ENCODE measurements around the gene ZFYVE21. TPM values are rescaled to one million over a fixed set of nuclear protein-coding genes. Genes with fewer than 3 reads are reported as not detected.
"Not testable (repeated sequence)": the region's sequence is repeated elsewhere in the genome, so short reads cannot be mapped to it uniquely, and the experiment has no call there.

The ZFYVE21 gene
- total RNA-seq, 6 experiments from 2014 or later, result 20.9 to 35.2 (median 27.6) TPM

DNA sequence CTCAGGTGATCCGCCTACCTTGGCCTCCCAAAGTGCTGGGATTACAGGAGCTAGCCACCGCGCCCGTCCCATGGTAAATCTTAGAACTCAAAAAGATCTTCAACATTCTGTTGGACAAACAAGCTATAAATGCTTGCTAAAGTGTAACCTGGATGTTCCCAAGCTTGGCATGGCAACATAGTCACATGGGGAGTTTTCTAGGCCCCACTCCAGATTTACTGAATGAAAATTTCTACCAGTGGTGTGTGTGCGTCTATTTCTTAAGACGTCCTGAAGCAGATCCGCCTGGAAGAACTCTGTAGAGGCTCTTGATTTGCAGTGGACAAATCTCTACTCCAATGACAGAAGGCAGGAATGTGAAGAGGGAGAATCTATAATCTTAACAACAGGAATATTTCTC is 59.9 kb downstream of the ZFYVE21 start:
- H3K27ac ChIP-seq, result no peak overlapping the region
- H3K4me1 ChIP-seq, result no peaks in the 10 kb centered on the region
- ATAC-seq, result peak in 2 of 4 donors; percentile 21 to 69
- no peaks in the 10 kb centered on the region for H3K9me3 ChIP-seq
- DNase-seq, result no peak
- H3K4me3 ChIP-seq, result no peak overlapping the region
- intact Hi-C loops (cut with DNase I), result no loop called here
- H3K27me3 ChIP-seq, result no peaks in the 10 kb centered on the region
- 86% methylated on average over 5 of the region's 7 CpGs for WGBS (ENCODE audit: insufficient coverage, low coverage, low lambda C conversion rate, missing lambda C conversion rate)
- TF ChIP-seq POLR2A (IDR thresholded peaks at IDR 0.05), result no peak
- TF ChIP-seq, protein P1, sequence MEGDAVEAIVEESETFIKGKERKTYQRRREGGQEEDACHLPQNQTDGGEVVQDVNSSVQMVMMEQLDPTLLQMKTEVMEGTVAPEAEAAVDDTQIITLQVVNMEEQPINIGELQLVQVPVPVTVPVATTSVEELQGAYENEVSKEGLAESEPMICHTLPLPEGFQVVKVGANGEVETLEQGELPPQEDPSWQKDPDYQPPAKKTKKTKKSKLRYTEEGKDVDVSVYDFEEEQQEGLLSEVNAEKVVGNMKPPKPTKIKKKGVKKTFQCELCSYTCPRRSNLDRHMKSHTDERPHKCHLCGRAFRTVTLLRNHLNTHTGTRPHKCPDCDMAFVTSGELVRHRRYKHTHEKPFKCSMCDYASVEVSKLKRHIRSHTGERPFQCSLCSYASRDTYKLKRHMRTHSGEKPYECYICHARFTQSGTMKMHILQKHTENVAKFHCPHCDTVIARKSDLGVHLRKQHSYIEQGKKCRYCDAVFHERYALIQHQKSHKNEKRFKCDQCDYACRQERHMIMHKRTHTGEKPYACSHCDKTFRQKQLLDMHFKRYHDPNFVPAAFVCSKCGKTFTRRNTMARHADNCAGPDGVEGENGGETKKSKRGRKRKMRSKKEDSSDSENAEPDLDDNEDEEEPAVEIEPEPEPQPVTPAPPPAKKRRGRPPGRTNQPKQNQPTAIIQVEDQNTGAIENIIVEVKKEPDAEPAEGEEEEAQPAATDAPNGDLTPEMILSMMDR (IDR thresholded peaks at IDR 0.05), result no peak
- H3K36me3 ChIP-seq, result peaks cover 0 to 5% (median 0%) of the 10 kb centered on the region in 4 donors

DNA sequence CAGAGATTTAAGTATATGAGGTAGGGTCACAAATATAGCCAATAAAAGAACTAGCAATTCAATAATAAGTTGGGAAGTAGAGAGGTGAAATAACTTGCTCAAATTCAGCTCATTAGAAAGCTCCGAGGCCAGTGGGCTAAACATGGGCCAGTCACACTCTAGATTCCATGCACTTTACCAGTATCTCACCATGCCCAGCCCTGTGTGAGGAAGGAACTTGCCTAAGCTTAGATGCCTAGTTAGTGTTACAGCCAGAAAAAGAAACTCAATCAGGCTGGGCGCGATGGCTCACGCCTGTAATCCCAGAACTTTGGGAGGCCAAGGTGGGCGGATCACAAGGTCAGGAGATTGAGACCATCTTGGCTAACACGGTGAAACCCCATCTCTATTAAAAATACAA is 60.7 kb downstream of the ZFYVE21 start:
- H3K27ac ChIP-seq; H3K4me3 ChIP-seq; ATAC-seq; DNase-seq; H3K4me1 ChIP-seq; H3K27me3 ChIP-seq; intact Hi-C loops (cut with DNase I); H3K9me3 ChIP-seq; H3K36me3 ChIP-seq: not testable (repeated sequence)
- 100% methylated on average over 6 of the region's 6 CpGs for WGBS (ENCODE audit: insufficient coverage, low coverage, low lambda C conversion rate, missing lambda C conversion rate)

DNA sequence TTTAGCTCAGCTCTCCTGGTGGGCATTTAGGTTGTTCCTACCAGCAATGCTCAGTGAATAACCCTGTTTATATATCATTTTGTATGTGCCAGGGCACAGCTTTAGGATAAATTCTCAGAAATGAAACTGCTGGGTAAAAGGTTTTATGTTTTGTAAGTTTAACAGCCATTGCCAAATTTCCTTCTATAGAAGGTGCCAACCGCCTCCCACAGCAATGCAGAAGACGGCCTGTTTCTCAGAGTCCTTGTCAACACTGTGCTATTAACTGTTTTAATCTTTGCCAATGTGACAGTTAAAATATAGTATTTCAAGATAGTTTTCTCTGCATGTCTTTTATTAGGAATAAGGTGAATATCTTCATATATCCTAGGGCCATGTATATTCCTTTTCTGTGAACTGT is 66.8 kb downstream of the ZFYVE21 start:
- DNase-seq (no peak), ATAC-seq (no peak)
- intact Hi-C loops (cut with DNase I), result no loop called here
- Histone ChIP-seq H3K4me1 (no peaks in the 10 kb centered on the region), H3K27me3 (no peaks in the 10 kb centered on the region), H3K9me3 (no peaks in the 10 kb centered on the region), H3K4me3 (no peak overlapping the region), H3K36me3 (peaks cover 0 to 2% (median 0%) of the 10 kb centered on the region in 4 donors), H3K27ac (no peak overlapping the region)
- WGBS (ENCODE audit: insufficient coverage, low coverage, low lambda C conversion rate, missing lambda C conversion rate), result 100% methylated on average over 2 of the region's 2 CpGs
- no peak for TF ChIP-seq POLR2A (IDR thresholded peaks at IDR 0.05)
- TF ChIP-seq, protein P1 (IDR thresholded peaks at IDR 0.05), result no peak

Small RNA genes lying within 50 kb of the gene (small RNA-seq; reads per million reads assigned to genes)
- gene RF00019, result 0 reads per million in 2 experiments

Other genes with a start within 250 kb of the ZFYVE21 start
- 10 to 100 TPM in 2 of 6 experiments, 1 to 10 TPM in 4; 3.6 to 57.1 (median 6.7) TPM for gene CKB, start 193.0 kb upstream of the ZFYVE21 start, total RNA-seq
- 10 to 100 TPM in 2 of 6 experiments, 1 to 10 TPM in 4; 3.8 to 12.1 (median 4.8) TPM for gene TRMT61A, start 186.6 kb upstream of the ZFYVE21 start, total RNA-seq
- gene BAG5, start 153.2 kb upstream of the ZFYVE21 start, total RNA-seq, result 10 to 100 TPM in 4 of 6 experiments, 1 to 10 TPM in 2; 6.5 to 11.4 (median 10.9) TPM
- 10 to 100 TPM in 5 of 6 experiments, 1 to 10 TPM in 1; 7.5 to 17.7 (median 14.9) TPM for gene COA8, start 152.8 kb upstream of the ZFYVE21 start, total RNA-seq
- gene KLC1, start 86.6 kb upstream of the ZFYVE21 start, total RNA-seq, result 10 to 100 TPM; 45.8 to 78.9 (median 58.0) TPM
- gene XRCC3, start 359 bp upstream of the ZFYVE21 start, total RNA-seq, result 1 to 10 TPM in 5 of 6 experiments, under 1 TPM in 1; 0.88 to 6.3 (median 1.8) TPM
- gene PPP1R13B, start 131.8 kb downstream of the ZFYVE21 start, total RNA-seq, result 10 to 100 TPM in 5 of 6 experiments, 1 to 10 TPM in 1; 9.2 to 22.4 (median 13.9) TPM
- under 1 TPM in 5 of 6 experiments, not detected in 1; 0.31 to 0.86 (median 0.43) TPM for gene TDRD9, start 212.6 kb downstream of the ZFYVE21 start, total RNA-seq
- 1 to 10 TPM in 1 of 6 experiments, under 1 TPM in 2, not detected in 3; 0.22 to 1.2 (median 0.25) TPM for gene RD3L, start 226.7 kb downstream of the ZFYVE21 start, total RNA-seq